T-helper 2 cell (primary cell): Measurements from ENCODE around the gene DNAH9.

ENCODE experiments used
- DNase-seq, 5 experiments: peaks; one replicate each; pipeline versions ENCODE4 v3.0.0 to v3.0.0-alpha.2; 2012 to 2022

Gene DNAH9

GRCh38 chr17:11990363-11990983 is 392.2 kb downstream of the DNAH9 start:
- no peak for DNase-seq

GRCh38 chr17:11991461-11991860 is 393.2 kb downstream of the DNAH9 start:
- DNase-seq: no peak

GRCh38 chr17:11996722-11997146 is 398.5 kb downstream of the DNAH9 start:
- DNase-seq: peak in 1 of 5 experiments; percentile 74

GRCh38 chr17:11997147-11997971 is 399.1 kb downstream of the DNAH9 start, which contains the start of gene ZNF18:
Gene ZNF18 (minus strand): TSS chr17:11997475. CDS start chr17:11992829, 4,646 bp downstream.
- peak; percentile 90 to 97 (median 94) for DNase-seq

GRCh38 chr17:11997972-11998233 is 399.6 kb downstream of the DNAH9 start:
- no peak for DNase-seq

GRCh38 chr17:11999696-12000095 is 401.4 kb downstream of the DNAH9 start:
- DNase-seq: no peak

GRCh38 chr17:12007466-12007865 is 409.2 kb downstream of the DNAH9 start:
- no peak for DNase-seq
